ENCODE data around the gene IGFN1.
"Not testable (repeated sequence)": the region's sequence is repeated elsewhere in the genome, so short reads cannot be mapped to it uniquely, and the experiment has no call there.

Gene IGFN1

DNA sequence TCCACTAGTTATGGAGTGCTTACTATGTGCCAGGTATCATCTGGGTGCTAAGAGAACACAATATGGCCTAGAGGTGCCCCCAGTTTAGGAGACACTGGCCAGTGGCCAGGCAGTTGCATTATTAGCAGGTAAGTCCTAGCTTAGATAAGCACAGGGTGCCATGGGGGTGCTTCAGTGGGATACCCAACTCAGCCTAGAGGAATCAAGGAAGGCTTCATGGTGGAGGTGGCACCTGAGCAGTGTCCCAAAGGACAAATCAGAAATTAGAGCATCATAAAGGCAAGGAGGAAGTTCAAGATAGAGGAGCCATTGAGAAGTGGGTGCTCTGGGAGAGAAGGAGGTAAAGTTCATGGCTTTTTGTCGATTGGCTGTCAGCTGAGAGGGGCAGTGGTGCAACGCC is 60.8 kb downstream of the IGFN1 start:
- no peak for FAIRE-seq

DNA sequence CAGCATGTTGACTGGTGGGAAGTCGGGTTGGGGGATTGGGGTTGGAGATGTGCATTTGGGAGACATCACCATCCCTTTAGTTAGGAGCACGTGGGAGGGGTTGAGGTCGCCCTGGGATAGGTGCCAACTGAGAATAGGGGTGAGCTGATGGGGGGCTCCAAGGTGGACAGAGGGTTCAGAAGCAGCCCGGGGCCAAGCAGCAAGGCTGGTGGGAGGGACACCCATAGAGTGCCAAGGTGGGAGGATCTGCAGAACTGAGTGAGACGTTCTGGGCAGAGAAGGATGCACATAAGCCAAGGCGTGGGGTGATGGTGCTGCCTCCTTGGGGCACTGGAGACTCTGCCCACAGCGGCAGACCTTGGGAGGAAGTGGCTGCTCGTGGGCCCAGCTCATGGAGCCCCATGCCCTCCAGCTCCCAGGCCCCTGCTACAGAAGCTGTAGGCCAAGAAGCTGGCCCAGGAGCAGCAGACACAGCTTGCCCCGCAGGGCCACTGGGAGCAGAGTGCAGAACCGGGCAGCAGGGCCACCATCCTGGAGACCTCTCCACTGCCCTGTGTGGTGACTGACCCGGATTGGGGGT is 61.3 kb downstream of the IGFN1 start:
- FAIRE-seq, result no peak

DNA sequence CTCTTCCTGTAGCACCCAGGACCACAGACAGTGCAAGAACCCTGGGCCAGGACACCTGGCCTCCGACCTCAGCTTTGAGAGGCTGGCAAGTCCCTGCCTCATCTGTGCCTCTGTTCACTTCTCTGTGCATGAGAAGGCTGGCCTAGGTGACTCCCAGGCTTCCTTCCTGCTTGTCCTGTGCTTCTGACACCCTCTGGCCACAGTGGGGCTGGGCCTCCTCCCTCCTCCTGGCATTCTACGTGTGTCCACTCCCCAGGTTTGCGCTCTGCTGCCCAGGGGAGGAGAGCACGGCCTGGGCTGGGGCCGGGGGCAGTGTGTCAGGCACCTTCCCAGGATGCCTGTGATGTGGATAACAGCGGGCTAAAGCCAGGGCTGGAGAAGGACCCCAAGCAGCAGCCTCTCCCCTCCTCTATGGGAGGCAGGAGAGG is 62.3 kb downstream of the IGFN1 start:
- no peak for FAIRE-seq

DNA sequence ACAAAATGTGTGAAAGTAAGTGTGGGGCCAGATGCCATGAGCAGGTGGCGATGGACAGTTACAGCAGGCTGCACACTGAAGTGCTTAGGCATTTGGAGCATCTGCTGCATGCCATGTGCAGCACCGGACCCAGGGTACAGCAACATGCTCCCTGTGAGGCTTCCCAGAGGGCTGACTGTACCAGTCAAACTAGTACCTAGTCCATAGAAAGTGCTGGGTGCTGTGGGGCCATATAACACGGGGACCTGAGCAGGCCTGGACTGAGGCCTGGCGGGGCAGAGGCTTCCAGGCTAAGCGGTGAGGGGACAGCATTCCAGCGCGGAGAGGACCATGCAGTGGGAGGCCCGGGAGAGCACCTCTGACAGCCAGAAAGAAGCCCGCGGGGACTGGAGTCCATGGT is 62.8 kb downstream of the IGFN1 start:
- FAIRE-seq, result no peak

DNA sequence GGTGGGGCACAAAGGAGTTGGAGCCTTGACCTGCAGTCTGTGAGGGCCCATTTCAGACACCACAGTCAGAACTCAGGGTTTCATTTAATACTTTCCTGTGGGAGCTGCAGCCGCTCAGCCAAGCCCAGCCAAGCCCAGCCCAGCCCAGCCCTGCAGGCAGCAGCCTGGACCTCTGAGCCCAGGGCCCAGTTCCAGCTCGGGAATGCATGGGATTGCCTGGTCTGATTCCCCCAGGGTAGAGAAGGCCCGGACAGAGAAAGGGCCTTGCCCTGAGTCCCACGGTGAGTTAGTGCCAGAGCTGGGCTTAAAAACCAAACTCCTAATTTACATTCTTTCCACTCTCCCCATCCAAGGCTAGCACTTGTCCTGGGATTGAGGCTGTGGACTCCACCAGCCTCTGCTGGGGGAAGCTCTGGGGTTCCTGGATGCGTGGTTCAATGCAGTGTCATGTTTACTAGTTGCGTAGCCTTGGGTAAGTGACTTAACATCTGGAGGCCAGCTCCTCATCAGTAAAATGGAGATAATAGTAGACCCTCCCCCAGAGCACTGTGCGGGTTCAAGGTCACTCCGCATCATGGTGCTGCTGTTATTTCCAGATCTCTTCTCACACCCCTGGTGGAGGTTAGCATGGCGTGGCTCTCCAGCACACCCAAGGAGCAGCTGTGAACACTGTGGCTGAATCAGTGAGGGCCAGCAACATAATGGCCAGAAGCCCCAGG is 63.4 kb downstream of the IGFN1 start:
- no peak for FAIRE-seq

DNA sequence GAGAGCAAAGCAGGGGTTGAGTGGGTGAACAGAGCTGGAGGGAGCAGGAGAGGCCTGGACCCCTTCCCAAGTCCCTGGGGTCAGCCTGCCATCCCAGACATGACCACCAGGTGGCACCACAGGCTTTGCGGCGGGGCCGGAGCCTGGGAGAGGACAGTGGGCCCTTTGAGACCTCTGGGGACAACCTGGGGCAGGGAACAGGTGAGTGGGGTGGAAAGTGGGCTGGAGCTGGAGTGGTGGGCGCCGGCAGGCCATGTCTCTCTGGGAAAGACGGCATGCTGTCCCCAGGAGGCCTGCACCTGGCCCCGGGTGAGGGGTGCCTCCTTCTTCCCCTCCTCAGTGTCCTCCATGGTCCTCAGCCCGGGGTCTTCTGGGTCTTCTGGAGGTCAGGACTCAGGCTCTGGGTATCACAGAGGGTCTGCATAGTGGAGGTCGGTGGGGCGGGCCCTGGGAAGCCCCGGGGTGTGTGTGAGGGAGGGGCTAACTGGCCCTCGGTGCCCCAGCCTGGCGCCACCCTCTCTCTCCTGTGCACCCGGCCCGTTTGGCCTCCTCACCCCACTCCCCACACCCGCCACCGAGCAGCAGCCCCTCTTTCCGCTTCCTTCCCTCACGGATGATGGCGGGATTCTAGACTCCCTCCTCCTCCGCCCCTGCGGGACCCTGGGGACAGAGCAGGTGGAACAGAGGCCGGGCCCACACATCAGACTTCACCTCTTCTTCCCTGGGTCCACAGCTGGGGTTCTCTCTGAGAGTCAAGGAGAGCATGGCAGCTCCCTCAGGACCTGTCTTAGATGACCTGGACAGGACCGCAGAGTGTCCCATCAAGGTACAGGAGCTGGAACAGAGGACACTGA is 64.2 kb downstream of the IGFN1 start:
- no peak for FAIRE-seq

DNA sequence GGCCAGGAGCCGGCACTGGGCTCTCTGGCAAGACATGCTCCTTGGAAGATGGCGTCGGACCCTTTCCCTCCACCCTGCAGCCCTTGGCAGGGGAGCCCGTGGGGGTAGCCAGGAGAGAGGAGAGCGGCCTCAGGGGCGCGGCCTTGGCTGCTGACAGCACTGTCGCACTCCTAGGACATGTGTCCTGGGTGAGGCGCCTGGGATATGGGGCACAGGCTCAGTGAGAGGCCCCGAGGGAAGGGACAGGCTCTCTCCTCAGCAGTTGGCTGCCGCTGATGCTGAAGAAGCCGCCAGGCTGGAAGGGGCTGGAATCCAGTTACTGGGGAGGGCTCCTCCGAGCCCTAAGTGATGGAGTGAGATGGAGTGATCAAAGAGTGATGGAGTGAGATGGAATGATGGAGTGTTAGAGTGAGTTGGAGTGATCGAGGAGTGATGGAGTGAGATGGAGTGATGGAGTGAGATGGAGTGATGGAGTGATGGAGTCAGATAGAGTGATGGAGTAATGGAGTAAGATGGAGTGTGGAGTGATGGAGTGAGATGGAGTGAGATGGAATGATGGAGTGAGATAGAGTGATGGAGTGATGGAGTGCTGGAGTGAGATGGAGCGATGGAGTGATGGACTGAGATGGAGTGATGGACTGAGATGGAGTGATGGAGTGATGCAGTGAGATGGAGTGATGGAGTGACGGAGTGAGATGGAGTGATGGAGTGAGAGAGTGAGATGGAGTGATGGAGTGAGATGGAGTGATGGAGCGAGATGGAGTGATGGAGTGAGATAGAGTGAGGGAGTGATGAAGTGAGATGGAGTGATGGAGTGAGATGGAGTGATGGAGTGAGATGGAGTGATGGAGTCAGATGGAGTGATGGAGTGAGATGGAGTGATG is 65.1 kb downstream of the IGFN1 start:
- no peak for FAIRE-seq

DNA sequence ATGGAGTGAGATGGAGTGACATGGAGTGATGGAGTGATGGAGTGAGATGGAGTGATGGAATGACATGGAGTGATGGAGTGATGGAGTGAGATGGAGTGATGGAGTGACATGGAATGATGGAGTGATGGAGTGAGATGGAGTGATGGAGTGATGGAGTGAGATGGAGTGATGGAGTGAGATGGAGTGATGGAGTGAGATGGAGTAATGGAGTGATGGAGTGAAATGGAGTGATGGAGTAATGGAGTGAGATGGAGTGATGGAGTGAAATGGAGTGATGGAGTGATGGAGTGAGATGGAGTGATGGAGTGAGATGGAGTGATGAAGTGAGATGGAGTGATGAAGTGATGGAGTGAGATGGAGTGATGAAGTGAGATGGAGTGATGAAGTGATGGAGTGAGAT is 67.5 kb downstream of the IGFN1 start:
- FAIRE-seq, result not testable (repeated sequence)

DNA sequence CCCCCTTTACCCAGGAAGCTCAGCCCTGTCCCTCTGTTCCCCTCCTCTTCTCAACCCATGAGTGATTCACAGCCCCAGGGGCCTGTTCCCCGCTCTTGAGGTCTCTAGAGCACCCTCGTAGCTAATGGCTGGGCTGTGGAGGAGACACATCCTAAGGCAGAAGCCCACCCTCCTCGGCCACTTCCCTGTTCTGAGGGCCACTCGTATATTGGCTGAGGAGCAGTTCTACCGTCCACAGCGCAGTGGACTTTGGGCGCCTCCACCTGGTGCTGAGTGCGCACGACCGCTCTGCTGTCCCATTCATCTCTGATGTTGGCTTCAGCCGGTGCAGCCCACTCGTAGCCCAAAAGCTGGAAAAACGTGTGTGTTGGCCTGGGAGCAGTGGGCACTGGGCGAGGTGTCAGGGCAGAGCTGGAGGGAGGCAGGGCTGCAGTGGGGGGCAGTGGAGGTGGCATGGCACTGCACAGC is 68.2 kb downstream of the IGFN1 start:
- no peak for FAIRE-seq

DNA sequence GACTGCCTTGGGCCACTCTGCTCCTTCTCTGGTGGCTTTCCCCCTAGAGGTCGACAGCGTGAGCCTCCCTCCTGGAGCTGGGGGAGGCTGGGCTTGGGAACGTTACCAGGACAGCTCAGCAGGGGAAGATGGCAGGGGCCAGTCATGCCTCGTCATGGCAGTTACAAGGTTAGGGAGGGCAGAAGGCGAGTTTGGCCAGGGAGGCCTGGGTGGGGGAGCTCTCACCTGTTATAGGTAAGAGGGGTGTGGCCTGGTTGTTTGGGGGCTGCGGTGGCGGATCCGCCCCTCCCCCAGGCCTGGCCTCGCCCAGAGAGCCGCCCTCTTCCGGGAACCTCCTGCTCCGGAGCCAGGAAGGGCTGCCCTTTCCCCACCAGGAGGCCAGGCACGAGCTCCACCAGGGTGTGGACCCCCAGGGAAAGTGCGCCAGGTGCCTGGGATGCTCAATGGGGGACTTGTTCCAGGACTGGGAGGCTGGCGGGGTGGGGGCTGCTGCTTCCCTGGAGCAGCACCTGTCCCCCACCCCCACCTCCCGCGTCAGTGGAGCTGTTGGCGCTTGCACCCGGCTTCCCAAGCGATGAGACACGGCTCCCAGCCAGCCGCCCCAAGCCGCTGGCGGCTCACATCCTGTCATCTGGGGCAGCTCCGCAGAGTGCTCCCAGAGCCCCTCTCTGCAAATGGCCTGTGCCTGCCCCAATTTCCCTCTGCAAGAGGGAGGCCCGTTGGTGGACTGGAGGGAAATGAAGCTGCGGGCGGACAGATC is 69.0 kb downstream of the IGFN1 start:
- FAIRE-seq, result no peak

DNA sequence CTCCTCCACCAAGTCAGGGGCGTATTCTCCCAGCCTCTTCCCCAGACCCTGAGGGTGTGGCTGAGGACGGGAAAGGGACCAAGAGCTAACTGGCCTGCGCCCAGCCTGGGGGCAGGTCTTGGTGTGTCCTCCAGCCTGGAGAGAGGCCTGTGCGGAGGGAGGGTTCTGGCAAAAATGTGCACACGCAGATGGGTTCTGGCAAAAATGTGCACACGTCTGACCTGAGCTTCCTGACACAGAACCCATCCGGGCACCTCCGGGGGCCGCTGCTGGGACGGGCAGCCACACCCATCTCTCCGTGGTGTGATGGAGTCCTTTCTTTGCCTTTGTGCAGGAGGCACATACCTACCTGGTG is 69.6 kb downstream of the IGFN1 start:
- FAIRE-seq, result no peak

DNA sequence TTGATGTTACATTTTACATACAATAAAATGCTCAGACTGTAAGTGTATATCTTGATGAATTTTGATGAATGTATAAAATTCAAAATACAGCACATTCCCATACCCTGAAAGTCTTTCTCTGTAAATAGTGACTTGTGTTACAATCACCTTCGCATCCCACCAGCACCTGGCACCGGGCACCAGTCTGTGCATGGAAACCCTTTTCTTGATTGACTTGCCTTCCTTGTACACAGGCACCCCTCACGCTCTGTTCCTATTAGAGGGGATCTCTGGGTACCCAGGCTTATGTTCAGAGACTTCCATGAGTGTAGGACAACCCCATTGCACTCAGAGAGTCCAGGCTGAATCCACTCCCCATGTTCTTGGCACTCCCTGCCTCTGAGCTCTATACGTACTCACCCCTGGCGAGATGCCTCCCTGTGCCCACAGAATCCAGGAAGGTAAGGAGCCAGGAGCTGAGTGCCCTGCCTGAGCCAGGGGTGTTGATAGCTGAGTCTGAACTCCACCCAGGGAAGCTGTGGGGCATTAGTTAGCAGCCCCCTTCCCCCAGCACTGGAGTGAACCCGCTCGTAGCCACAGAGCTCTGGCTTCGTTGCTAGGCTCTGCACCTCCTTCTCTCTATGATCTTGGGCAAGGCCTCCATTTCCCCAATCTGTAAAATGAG is 70.2 kb downstream of the IGFN1 start:
- FAIRE-seq, result no peak

DNA sequence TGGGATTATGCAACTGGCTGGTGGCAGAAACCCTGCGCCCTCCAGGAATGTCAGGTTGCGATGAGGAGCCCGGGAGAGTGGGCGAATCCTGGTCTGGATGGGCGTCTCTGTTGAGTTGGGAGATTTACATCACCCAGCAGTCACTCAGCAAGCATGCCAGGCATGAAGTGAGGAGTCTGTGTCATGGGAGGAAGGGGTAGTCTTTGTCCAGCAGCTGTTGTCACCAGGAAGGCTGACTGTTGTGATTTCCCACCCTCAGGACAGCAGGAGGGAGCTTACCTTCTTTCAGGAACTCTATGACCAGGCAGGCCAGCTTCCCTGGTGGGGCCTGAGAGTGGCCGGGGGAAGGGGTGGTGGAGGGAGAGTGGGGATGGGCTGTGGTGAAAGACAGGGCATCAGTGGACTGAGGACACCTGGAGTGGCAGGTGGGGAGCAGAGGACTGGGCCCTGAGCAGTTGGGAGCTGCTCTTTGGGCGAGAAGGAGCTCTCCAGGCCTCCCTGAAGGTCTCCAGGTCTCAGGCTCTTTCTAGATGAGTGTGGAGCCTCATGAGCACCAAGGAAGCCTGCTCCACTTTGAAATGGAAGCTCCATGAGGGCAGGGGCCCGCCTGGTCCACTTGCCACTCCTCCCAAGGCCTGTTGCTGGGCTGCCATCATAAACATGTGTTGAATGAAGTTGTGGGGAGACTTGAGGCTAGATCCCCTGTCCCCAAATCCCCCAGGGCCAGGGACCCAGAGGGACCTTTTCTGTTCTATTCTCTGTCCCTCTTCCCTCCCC is 71.3 kb downstream of the IGFN1 start:
- no peak for FAIRE-seq

DNA sequence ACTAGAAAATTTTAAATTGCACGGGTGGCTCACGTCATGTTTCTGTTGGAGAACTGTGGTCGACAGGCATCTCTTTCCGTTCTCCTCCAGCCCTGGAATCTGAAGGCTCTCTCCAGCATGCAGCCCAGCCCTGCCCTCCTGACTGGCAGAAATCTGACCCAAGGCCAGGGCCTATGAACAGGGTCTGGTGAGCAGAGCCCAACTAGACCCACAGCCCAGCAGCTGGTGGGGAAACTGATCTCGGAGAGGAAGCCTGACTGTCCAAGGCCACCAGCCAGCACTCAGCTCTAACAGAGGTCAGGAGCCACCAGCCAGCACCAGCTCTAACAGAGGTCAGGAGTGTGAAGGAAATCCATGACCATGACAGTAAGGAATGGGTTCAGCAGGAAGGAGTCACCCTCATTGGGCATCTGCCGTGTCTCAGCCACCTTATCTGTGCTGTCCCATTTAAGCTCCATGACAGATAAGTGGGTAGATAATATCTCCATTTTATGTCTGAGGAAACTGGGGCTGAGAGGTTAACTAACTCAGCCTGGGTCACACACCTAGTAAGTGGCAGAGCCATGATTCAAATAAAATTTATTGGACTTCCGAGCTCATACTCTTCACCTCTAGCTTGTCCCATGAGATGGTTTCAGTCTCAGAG is 72.5 kb downstream of the IGFN1 start:
- no peak for FAIRE-seq

DNA sequence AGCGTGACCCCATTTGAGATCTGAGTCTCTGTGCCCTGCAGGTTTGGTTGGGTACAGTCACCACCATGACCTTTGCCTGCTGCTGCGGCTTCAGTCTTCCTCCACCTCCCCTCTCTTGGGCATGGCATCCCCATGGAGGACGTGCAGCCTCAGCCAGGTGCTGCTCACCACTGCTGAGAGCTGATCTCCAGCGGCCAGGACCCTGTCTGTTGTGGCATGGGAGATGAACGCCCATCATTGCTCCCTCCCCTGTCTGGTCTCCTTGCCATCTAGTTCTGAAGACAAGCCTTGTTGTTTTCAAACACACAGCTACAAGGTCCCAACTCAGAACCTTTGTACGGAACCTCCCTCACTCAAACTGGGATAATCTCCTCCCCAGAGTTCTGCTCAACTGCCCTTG is 73.4 kb downstream of the IGFN1 start:
- FAIRE-seq, result no peak

DNA sequence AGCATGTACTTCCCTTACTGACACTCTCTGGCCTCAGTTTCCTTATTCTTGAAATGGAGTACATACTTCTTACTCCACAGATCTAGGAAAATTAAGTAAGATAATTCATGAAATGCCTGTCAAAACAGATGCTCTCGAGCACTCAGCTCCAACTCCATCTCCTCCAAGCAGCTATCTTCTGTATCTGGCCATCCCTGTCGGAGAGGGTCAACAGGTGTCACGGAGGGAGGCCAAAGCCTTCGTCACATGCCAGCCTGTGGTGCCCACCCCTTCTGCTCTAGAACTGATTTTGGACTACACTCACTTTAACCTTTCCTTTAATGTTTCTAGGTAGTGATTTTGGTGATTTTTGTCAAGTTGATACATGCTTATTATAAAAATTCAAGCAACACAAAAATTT is 73.9 kb downstream of the IGFN1 start:
- FAIRE-seq, result no peak

DNA sequence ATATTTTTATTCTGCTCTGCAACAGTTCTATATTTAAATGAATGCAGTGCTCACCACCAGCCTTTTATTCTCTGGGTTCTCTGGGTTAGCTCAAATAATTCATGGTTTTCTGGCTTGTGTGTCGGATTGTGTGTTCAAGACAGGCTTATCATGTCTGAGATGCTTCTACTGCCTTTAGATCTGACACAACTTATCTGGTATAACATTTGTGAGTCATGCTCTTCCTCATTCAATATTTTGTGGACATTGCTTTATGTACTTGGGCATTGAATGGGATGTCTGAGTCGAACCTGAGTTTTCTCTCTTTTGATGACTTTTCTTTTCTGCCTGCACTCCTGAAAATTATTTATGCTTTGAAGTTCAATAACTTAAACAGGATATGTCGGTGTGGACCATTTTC is 75.1 kb downstream of the IGFN1 start:
- no peak for FAIRE-seq

DNA sequence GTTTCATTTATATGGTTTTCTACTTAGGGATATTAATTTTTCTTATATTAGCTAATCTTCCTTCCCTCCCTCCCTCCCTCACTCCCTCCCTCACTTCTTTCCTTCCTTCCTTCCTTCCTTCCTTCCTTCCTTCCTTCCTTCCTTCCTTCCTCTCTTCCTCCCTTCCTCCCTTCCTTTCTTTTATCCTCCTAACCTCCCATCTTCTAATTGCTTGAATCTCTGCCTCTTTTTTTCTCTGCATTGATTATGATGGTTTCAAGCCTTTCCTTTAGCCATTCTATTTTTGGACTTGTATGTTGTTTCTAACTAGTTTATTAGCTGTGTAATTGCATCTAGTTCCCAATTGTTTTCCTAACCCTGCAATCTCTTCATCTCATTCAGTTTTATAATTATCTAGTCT is 75.7 kb downstream of the IGFN1 start:
- FAIRE-seq, result no peak

DNA sequence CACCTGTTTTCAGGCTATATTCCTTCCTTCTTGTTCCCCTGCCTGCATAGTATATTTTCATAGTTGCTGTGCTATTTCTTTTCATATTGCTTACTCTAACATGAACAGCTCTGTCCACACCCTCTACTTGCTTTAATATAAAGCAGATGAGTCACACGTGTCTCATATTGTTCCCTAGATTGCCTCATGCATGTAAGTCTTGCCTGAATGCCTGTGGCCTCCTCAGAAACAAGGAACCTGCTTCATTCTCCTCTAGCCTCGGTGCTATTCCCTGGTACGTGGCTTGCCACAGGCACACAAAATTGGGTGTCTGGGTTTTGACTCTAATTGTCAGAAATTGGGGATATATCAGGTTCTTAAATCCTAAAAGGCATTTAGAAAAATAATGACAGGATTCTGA is 76.2 kb downstream of the IGFN1 start:
- no peak for FAIRE-seq

All from A204.1 (cell line).